Upper lobe of right lung (tissue), 1 donor: ENCODE results near the gene SCN2A. TPM values are rescaled to one million over a fixed set of nuclear protein-coding genes. Genes with fewer than 3 reads are reported as not detected.

ENCODE experiments used
- ATAC-seq: fragments of 200-7000 bp; cut with Tn5 transposase; one replicate; pipeline ENCODE4 v1.9.1; 2020; ENCODE audit warnings: mild to moderate bottlenecking, moderate library complexity
- DNase-seq: peaks from one replicate; pipeline ENCODE4 v3.0.0-alpha.2; 2020
- H3K27ac ChIP-seq: fragments of 200-600 bp; one replicate; pipeline ENCODE4 v1.8.0; 2022
- H3K27me3 ChIP-seq: fragments of 200-600 bp; one replicate; pipeline ENCODE4 v1.8.0; 2022; ENCODE audit warnings: mild to moderate bottlenecking
- H3K36me3 ChIP-seq: fragments of 200-600 bp; one replicate; pipeline ENCODE4 v1.8.0; 2022
- H3K4me1 ChIP-seq: fragments of 200-600 bp; one replicate; pipeline ENCODE4 v1.8.0; 2022
- H3K4me3 ChIP-seq: fragments of 200-600 bp; one replicate; pipeline ENCODE4 v1.8.0; 2022; ENCODE audit warnings: mild to moderate bottlenecking
- H3K9me3 ChIP-seq: fragments of 200-600 bp; one replicate; pipeline ENCODE4 v1.8.0; 2022
- intact Hi-C: fragments of 100-400 bp; cut with DNase I; formaldehyde crosslinking; loops from one replicate; pipeline ENCODE4 v1.11.0; 2022
- total RNA-seq: library from RNA; stranded (reverse); fragmentation: NEBNext Ultra II Directional; extraction: Animal tissue kit (Norgen Biotek cat#: 25700); gene quantifications from one replicate; pipeline ENCODE4 v1.2.1, GENCODE V29; 2021
- TF ChIP-seq, protein P1 (sequence below): fragments of 200-600 bp; IDR thresholded peaks from one replicate; pipeline ENCODE4 v1.8.0; 2022; ENCODE audit warnings: antibody characterized with exemption
- donor health status: DM: no; HTN: yes; CAD: no; lungs with severe emphysema.

SCN2A gene
- total RNA-seq, 1 donor from 2014 or later = 0.58 TPM

- H3K27me3 ChIP-seq = no peaks in the 10 kb centered on the region
- H3K4me1 ChIP-seq = no peaks in the 10 kb centered on the region
- intact Hi-C loops = no loop called here
- H3K27ac ChIP-seq = no peak overlapping the region
- DNase-seq = no peak
- TF ChIP-seq, protein P1, sequence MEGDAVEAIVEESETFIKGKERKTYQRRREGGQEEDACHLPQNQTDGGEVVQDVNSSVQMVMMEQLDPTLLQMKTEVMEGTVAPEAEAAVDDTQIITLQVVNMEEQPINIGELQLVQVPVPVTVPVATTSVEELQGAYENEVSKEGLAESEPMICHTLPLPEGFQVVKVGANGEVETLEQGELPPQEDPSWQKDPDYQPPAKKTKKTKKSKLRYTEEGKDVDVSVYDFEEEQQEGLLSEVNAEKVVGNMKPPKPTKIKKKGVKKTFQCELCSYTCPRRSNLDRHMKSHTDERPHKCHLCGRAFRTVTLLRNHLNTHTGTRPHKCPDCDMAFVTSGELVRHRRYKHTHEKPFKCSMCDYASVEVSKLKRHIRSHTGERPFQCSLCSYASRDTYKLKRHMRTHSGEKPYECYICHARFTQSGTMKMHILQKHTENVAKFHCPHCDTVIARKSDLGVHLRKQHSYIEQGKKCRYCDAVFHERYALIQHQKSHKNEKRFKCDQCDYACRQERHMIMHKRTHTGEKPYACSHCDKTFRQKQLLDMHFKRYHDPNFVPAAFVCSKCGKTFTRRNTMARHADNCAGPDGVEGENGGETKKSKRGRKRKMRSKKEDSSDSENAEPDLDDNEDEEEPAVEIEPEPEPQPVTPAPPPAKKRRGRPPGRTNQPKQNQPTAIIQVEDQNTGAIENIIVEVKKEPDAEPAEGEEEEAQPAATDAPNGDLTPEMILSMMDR = no peak
- no peaks in the 10 kb centered on the region for H3K36me3 ChIP-seq
- no peaks in the 10 kb centered on the region for H3K9me3 ChIP-seq
- no peak overlapping the region for H3K4me3 ChIP-seq
- ATAC-seq = no peak
Measured at GRCh38 chr2:165428926-165429325, 189.7 kb downstream of the SCN2A start.

DNA sequence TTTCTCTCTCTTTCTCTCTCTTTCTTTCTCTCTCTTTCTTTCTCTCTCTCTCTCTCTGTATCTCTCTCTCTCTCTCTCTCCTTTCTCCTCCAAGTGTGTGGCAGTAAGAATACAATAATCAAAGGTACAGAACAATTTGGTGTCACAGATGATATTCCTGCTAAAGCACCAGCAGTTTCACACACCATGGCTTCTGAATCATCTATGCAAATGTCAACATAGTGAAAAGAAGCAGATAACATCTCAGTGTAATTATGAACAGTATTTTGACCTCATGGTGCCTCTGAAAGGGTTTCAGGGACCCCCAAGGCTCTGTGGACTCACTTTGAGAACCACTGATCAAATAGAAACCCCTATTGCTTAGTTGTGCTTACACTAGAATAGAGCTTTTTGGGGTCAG lies 191.8 kb downstream of the SCN2A start:
- Histone ChIP-seq H3K27me3 (no peaks in the 10 kb centered on the region), H3K9me3 (no peaks in the 10 kb centered on the region), H3K36me3 (no peaks in the 10 kb centered on the region), H3K4me1 (no peaks in the 10 kb centered on the region), H3K27ac (no peak overlapping the region), H3K4me3 (no peak overlapping the region)
- ATAC-seq (no peak), DNase-seq (no peak)
- TF ChIP-seq, protein P1 = no peak
- intact Hi-C loops = no loop called here

- no peak overlapping the region for H3K27ac ChIP-seq
- TF ChIP-seq, protein P1 = no peak
- no peak for ATAC-seq
- intact Hi-C loops = no loop called here
- no peaks in the 10 kb centered on the region for H3K36me3 ChIP-seq
- H3K4me1 ChIP-seq = no peaks in the 10 kb centered on the region
- DNase-seq = no peak
- no peaks in the 10 kb centered on the region for H3K27me3 ChIP-seq
- no peak overlapping the region for H3K4me3 ChIP-seq
- H3K9me3 ChIP-seq = no peaks in the 10 kb centered on the region
Measured at GRCh38 chr2:165432234-165432966, 193.2 kb downstream of the SCN2A start.

- Histone ChIP-seq H3K4me1 (no peaks in the 10 kb centered on the region), H3K4me3 (no peak overlapping the region), H3K27me3 (no peaks in the 10 kb centered on the region), H3K27ac (no peak overlapping the region), H3K9me3 (no peaks in the 10 kb centered on the region), H3K36me3 (no peaks in the 10 kb centered on the region)
- no peak for DNase-seq
- TF ChIP-seq, protein P1 = no peak
- intact Hi-C loops = no loop called here
- no peak for ATAC-seq
Measured at GRCh38 chr2:165434865-165435496, 195.8 kb downstream of the SCN2A start.

GRCh38 chr2:165435611-165436010 lies 196.4 kb downstream of the SCN2A start:
- Histone ChIP-seq H3K4me3 (no peak overlapping the region), H3K36me3 (no peaks in the 10 kb centered on the region), H3K9me3 (no peaks in the 10 kb centered on the region), H3K4me1 (no peaks in the 10 kb centered on the region), H3K27me3 (no peaks in the 10 kb centered on the region), H3K27ac (no peak overlapping the region)
- DNase-seq (no peak), ATAC-seq (no peak)
- intact Hi-C loops = no loop called here
- TF ChIP-seq, protein P1 = no peak
